K562 (cell line): ENCODE data around the gene DUS4L. TPM values are rescaled to one million over a fixed set of nuclear protein-coding genes. Genes with fewer than 3 reads are reported as not detected.

Experiments
- ATAC-seq: fragments of 200-7000 bp; cut with Tn5 transposase; 3 replicates; pipeline ENCODE4 v1.9.1; 2020; ENCODE audit warnings: moderate library complexity
- BruUV-seq: library from RNA; stranded (reverse); fragments of 400-500 nt; replicated peaks from 2 replicates; lab custom pipeline; 2021; lab: Mats Ljungman, UMichigan
- CTCF ChIA-PET: fragments of 300-600 bp; formaldehyde crosslinking; extraction: SDS; loops from one replicate; lab custom pipeline; 2021; ENCODE audit warnings: low intra/inter-chr PET ratio; lab: Yijun Ruan, JAX
- POLR2A ChIA-PET: fragments of 300-600, 350-650 bp; sonication (Branson Sonifier 250); formaldehyde crosslinking; extraction: SDS; loops from one replicate; lab custom pipeline; 2021; ENCODE audit warnings: antibody characterized with exemption, inconsistent platforms; lab: Yijun Ruan, JAX
- DNase-seq, 4 experiments: peaks; one replicate each; pipeline versions ENCODE4 v3.0.0 to v3.0.0-alpha.2; 2011 to 2018; ENCODE audit warnings: low spot score in 3 of 4, mixed read lengths in 3 of 4; ENCODE audit errors: extremely low read depth in 1 of 4
- FAIRE-seq: peaks from 2 replicates; lab custom pipeline; 2011; peaks lifted over from hg19 to GRCh38; lab: Jason Lieb, UNC
- H2AFZ ChIP-seq: 2 replicates; pipeline ENCODE4 v1.6.0; 2011; ENCODE audit warnings: low read depth, low read length, control low read depth, inconsistent platforms
- H3K27ac ChIP-seq: fragments of 200-600 bp; 3 replicates; pipeline ENCODE4 v1.8.0; 2011; ENCODE audit warnings: low read depth, mild to moderate bottlenecking, control low read depth, inconsistent platforms, low read length, moderate library complexity, mixed read lengths; ENCODE audit errors: extremely low read depth
- H3K27me3 ChIP-seq, 2 experiments: fragments of 300-600 bp in 1 of 2; 2 replicates in 1 of 2; 3 replicates in 1 of 2; pipeline versions ENCODE4 v1.6.0 to v1.8.0; 2011; ENCODE audit warnings: inconsistent platforms in 2 of 2, low read length in 2 of 2, mild to moderate bottlenecking in 1 of 2, mixed read lengths in 1 of 2, moderate library complexity in 1 of 2; ENCODE audit not compliant: control insufficient read depth in 2 of 2, insufficient read depth in 2 of 2
- H3K36me3 ChIP-seq: fragments of 300-600 bp; 3 replicates; pipeline ENCODE4 v1.8.0; 2011; ENCODE audit warnings: mild to moderate bottlenecking, low read length, inconsistent platforms; ENCODE audit not compliant: control insufficient read depth, insufficient read depth
- H3K4me1 ChIP-seq, 2 experiments: fragments of 200-600 bp in 1 of 2; replicated peaks in 1 of 2; 2 replicates in 1 of 2; 3 replicates in 1 of 2; pipeline versions ENCODE4 v1.5.1 to v1.8.0; 2011; ENCODE audit warnings: inconsistent platforms in 2 of 2, low read length in 2 of 2, mild to moderate bottlenecking in 1 of 2, mixed read lengths in 1 of 2, moderate library complexity in 1 of 2; ENCODE audit not compliant: control insufficient read depth in 2 of 2, insufficient read depth in 2 of 2
- H3K4me2 ChIP-seq: 2 replicates; pipeline ENCODE4 v1.6.1; 2011; ENCODE audit warnings: low read length, control low read depth, inconsistent platforms, mixed read lengths; ENCODE audit not compliant: insufficient read depth
- H3K4me3 ChIP-seq: fragments of 200-600 bp; sonication (generic), shearing (Covaris generic); 2 replicates; pipeline ENCODE4 v1.5.1; 2016; ENCODE audit warnings: control low read depth, inconsistent platforms
- H3K79me2 ChIP-seq: fragments of 200-600 bp; 3 replicates; pipeline ENCODE4 v1.8.0; 2011; ENCODE audit warnings: low read length, inconsistent platforms; ENCODE audit not compliant: control insufficient read depth, insufficient read depth
- H3K9ac ChIP-seq, 2 experiments: 2 replicates each; pipeline versions ENCODE4 v1.6.0 to v1.6.1; 2011; ENCODE audit warnings: low read depth in 2 of 2, low read length in 2 of 2, control low read depth in 1 of 2, inconsistent platforms in 1 of 2, mild to moderate bottlenecking in 1 of 2, mixed read lengths in 1 of 2; ENCODE audit not compliant: insufficient read depth in 1 of 2
- H3K9me1 ChIP-seq: one replicate; pipeline ENCODE4 v1.6.0; 2011; ENCODE audit warnings: inconsistent platforms, mild to moderate bottlenecking, low read length, moderate library complexity; ENCODE audit not compliant: control insufficient read depth, insufficient read depth
- H3K9me3 ChIP-seq: replicated peaks from 2 replicates; pipeline ENCODE4 v1.5.1; 2011; ENCODE audit warnings: low read depth, low read length, inconsistent platforms; ENCODE audit not compliant: control insufficient read depth, insufficient read depth
- H4K20me1 ChIP-seq: replicated peaks from 2 replicates; pipeline ENCODE4 v1.6.1; 2011; ENCODE audit warnings: low read length, inconsistent platforms, mixed read lengths; ENCODE audit not compliant: control insufficient read depth, insufficient read depth
- CTCF ChIP-seq, 3 experiments: IDR thresholded peaks in 2 of 3; conservative IDR thresholded peaks in 1 of 3; 2 replicates each; pipeline ENCODE4 v1.5.1; 2011 to 2012; ENCODE audit warnings: low read length in 3 of 3, mild to moderate bottlenecking in 3 of 3, control low read depth in 2 of 3, improper control_type of control experiment in 1 of 3, inconsistent platforms in 1 of 3, low read depth in 1 of 3, mixed read lengths in 1 of 3, moderate library complexity in 1 of 3; ENCODE audit not compliant: insufficient read depth in 2 of 3
- HNRNPLL ChIP-seq: fragments of 200-400 bp; formaldehyde crosslinking; IDR thresholded peaks from 2 replicates; pipeline ENCODE4 v1.6.1; 2017; ENCODE audit warnings: low read length, low read depth, mild to moderate bottlenecking; ENCODE audit not compliant: poor library complexity, severe bottlenecking
- SMARCC2 ChIP-seq: fragments of 450-650 bp; IDR thresholded peaks from 2 replicates; pipeline ENCODE4 v1.6.1; 2017; ENCODE audit warnings: antibody characterized with exemption, moderate library complexity, mild to moderate bottlenecking, low read depth
- ZNF146 ChIP-seq: IDR thresholded peaks from one replicate; pipeline ENCODE4 v1.6.1; 2018; ENCODE audit warnings: missing compliant biosample characterization; ENCODE audit not compliant: unreplicated experiment
- WGBS: fragments of 100-300 bp; shearing (Covaris generic); methylation state at CpG from one replicate; pipeline ENCODE4 v1.1.6; 2016; ENCODE audit warnings: low coverage, mixed read lengths; ENCODE audit not compliant: insufficient coverage; ENCODE audit errors: missing lambda C conversion rate; 5-methylcytosine and 5-hydroxymethylcytosine counted together
- in situ Hi-C: fragments of 300-500 bp; cut with MboI; formaldehyde crosslinking; loops from 4 replicates; pipeline ENCODE4 v1.15.0; 2018; ENCODE audit warnings: inconsistent platforms, mixed read lengths
- intact Hi-C: fragments of 100-400 bp; cut with micrococcal nuclease; formaldehyde crosslinking; loops from 2 replicates; pipeline ENCODE4 v1.14.2; 2022
- polyA plus RNA-seq, 8 experiments: library from polyadenylated mRNA; depleted of rRNA in 4 of 8; stranded (reverse) in 5 of 8; unstranded in 3 of 8; fragments of >200 nt; fragmentation: Nextera tagmentation in 2 of 8; fragmentation: Illumina TruSeq in 1 of 8; extraction: Ambion mirVana in 2 of 8; extraction: Trizol in 1 of 8; gene quantifications; 2 replicates each; pipeline versions ENCODE4 v1.2.1 to v1.2.3, GENCODE V29; 2011 to 2014; ENCODE audit warnings: inconsistent platforms in 1 of 8, missing spikeins in 1 of 8
- total RNA-seq, 7 experiments: library from RNA; depleted of rRNA in 6 of 7; stranded (reverse); fragments of >200 nt in 6 of 7; fragmentation: Illumina TruSeq in 2 of 7; extraction: Trizol in 2 of 7; gene quantifications; 2 replicates each; pipeline versions ENCODE4 v1.2.1 to v1.2.3, GENCODE V29; 2011 to 2021; ENCODE audit warnings: low replicate concordance in 1 of 7

Gene DUS4L
- total and polyA plus RNA-seq, 9 of the 15 experiments (the other 6 are each of a cell fraction or from before 2014, with no cell fraction given), result 12.2 to 33.6 (median 28.6) TPM

- Histone ChIP-seq H4K20me1 (no peaks in the 10 kb centered on the region), H3K4me3 (no peak overlapping the region), H3K4me2 (no peak overlapping the region), H3K79me2 (peaks cover 4% of the 10 kb centered on the region; the same call in 1 of the 3 replicates), H3K27me3 (no peaks in the 10 kb centered on the region), H3K27ac (no peak overlapping the region), H3K36me3 (peaks cover 72% of the 10 kb centered on the region), H2AFZ (no peak overlapping the region), H3K9me3 (no peaks in the 10 kb centered on the region), H3K9me1 (no peaks in the 10 kb centered on the region), H3K9ac (peak overlapping the region in 1 of 2 experiments; percentile 74; a peak in 1 of 4 replicates), H3K4me1 (no peaks in the 10 kb centered on the region; a peak in 1 of 5 replicates)
- FAIRE-seq (no peak), ATAC-seq (peak; percentile 76), DNase-seq (no peak)
- in situ Hi-C loops, result no loop called here
- ChIA-PET CTCF (no interaction called here), POLR2A (no interaction called here)
- 80% methylated on average over 2 of the region's 2 CpGs for WGBS
- intact Hi-C loops, result no loop called here
- no TSS peak for BruUV-seq
- no peak for TF ChIP-seq ZNF146 (CRISPR knock-in tag)
- peak in 1 of 3 experiments; percentile 26; a peak in 1 of 6 replicates for TF ChIP-seq CTCF (IDR thresholded peaks at IDR 0.05 in 2 of 3, conservative IDR thresholded peaks at IDR 0.05 in 1 of 3; ENCODE audit: insufficient read depth in 2 of 3, low read depth in 1 of 3, low read length in 3 of 3)
Observed at GRCh38 chr7:107570298-107570697, 6.5 kb downstream of the DUS4L start.

- no peaks in the 10 kb centered on the region for H3K27me3 ChIP-seq
- TF ChIP-seq SMARCC2, result no peak
- TF ChIP-seq HNRNPLL, result no peak
- TF ChIP-seq, all 486 proteins: peak for 0
- Histone ChIP-seq H3K9ac (no peak overlapping the region), H3K79me2 (no peaks in the 10 kb centered on the region), H2AFZ (no peak overlapping the region), H3K4me2 (no peak overlapping the region), H3K4me3 (no peak overlapping the region), H3K4me1 (no peaks in the 10 kb centered on the region; a peak in 1 of 5 replicates), H3K9me1 (no peaks in the 10 kb centered on the region), H3K27ac (no peak overlapping the region), H3K36me3 (peaks cover 78% of the 10 kb centered on the region), H4K20me1 (no peaks in the 10 kb centered on the region), H3K9me3 (no peaks in the 10 kb centered on the region)
- in situ Hi-C loops (no loop called here), intact Hi-C loops (no loop called here)
- DNase-seq (no peak), FAIRE-seq (no peak), ATAC-seq (no peak)
- BruUV-seq, result no TSS peak
- ChIA-PET POLR2A (interaction anchor here (0.5 kb wide), 1 partner anchor 404 kb away, joined by 3 read pairs; no protein-coding TSS in a partner anchor), CTCF (no interaction called here)
- WGBS, result 53% methylated on average over 4 of the region's 4 CpGs
Observed at GRCh38 chr7:107573537-107573936, 9.8 kb downstream of the DUS4L start.
